Naive thymus-derived CD8-positive, alpha-beta T cell (primary cell): Measurements from ENCODE around the gene GPATCH8. TPM values are rescaled to one million over a fixed set of nuclear protein-coding genes. Genes with fewer than 3 reads are reported as not detected.
"Not testable (repeated sequence)": the region's sequence is repeated elsewhere in the genome, so short reads cannot be mapped to it uniquely, and the experiment has no call there.

Experiments
- ATAC-seq, 2 donors: fragments of 150-1000 bp; cut with Tn5 transposase in 1 of 2; sonication (Bioruptor Pico), chemical (Tn5 transposase) in 1 of 2; 1 replicate in 1 of 2; 2 replicates in 1 of 2; pipeline ENCODE4 v1.10.0; 2021; ENCODE audit warnings: mild to moderate bottlenecking in 2 of 2, moderate library complexity in 2 of 2
- POLR2A ChIA-PET: fragments of 350-600 bp; sonication (Branson Sonifier 250); formaldehyde crosslinking; loops from one replicate; lab custom pipeline; 2021; ENCODE audit warnings: antibody characterized with exemption; lab: Charles Lee
- DNase-seq, 10 donors: peaks; one replicate each; pipeline versions ENCODE4 v3.0.0 to v3.0.0-alpha.2; 2020 to 2022
- H3K27ac Mint-ChIP-seq, 10 donors: one replicate each; pipeline ENCODE4 v1.8.0; 2020 to 2022; ENCODE audit warnings: mild to moderate bottlenecking in 10 of 10, mixed read lengths in 10 of 10, moderate library complexity in 4 of 10, inconsistent platforms in 1 of 10
- H3K27me3 Mint-ChIP-seq, 5 donors: one replicate each; pipeline ENCODE4 v1.8.0; 2021 to 2022; ENCODE audit warnings: mixed read lengths in 5 of 5
- H3K36me3 Mint-ChIP-seq, 3 donors: one replicate each; pipeline ENCODE4 v1.8.0; 2020 to 2022; ENCODE audit warnings: mixed read lengths in 3 of 3, mild to moderate bottlenecking in 2 of 3, inconsistent platforms in 1 of 3
- H3K4me1 Mint-ChIP-seq, 4 donors: one replicate each; pipeline ENCODE4 v1.8.0; 2021 to 2022; ENCODE audit warnings: mixed read lengths in 4 of 4
- H3K4me3 Mint-ChIP-seq, 10 donors: one replicate each; pipeline ENCODE4 v1.8.0; 2020 to 2022; ENCODE audit warnings: mild to moderate bottlenecking in 10 of 10, mixed read lengths in 10 of 10, moderate library complexity in 6 of 10, inconsistent platforms in 1 of 10
- H3K9me3 Mint-ChIP-seq, 9 donors: one replicate each; pipeline ENCODE4 v1.8.0; 2020 to 2022; ENCODE audit warnings: mixed read lengths in 9 of 9, mild to moderate bottlenecking in 3 of 9, inconsistent platforms in 1 of 9, moderate library complexity in 1 of 9
- polyA plus RNA-seq, 3 donors: library from polyadenylated mRNA; unstranded; fragments of 300-500 nt; fragmentation: Illumina TruSeq; gene quantifications; one replicate each; pipeline ENCODE4 v1.2.3, GENCODE V29; 2021
- total RNA-seq, 8 experiments: library from RNA in 2 of 8; stranded (reverse) in 2 of 8; gene quantifications; one replicate each; pipeline ENCODE4 v1.2.3 and lab custom pipeline; 2021 to 2026

Gene GPATCH8
- total and polyA plus RNA-seq, 5 experiments from 2014 or later: 32.9 to 94.8 (median 61.4) TPM

GRCh38 chr17:44540246-44541084 lies 37.3 kb upstream of the GPATCH8 start:
- H3K4me1 Mint-ChIP-seq: no peaks in the 10 kb centered on the region
- peaks cover 6 to 47% (median 23%) of the 10 kb centered on the region in 5 donors for H3K27me3 Mint-ChIP-seq
- H3K36me3 Mint-ChIP-seq: no peaks in the 10 kb centered on the region
- POLR2A ChIA-PET: no interaction called here
- DNase-seq (no peak), ATAC-seq (no peak)
- no peaks in the 10 kb centered on the region for H3K9me3 Mint-ChIP-seq
- no peak overlapping the region for H3K4me3 Mint-ChIP-seq
- H3K27ac Mint-ChIP-seq: no peak overlapping the region

- Mint-ChIP-seq H3K4me3 (no peak overlapping the region), H3K27ac (no peak overlapping the region), H3K9me3 (no peaks in the 10 kb centered on the region), H3K4me1 (no peaks in the 10 kb centered on the region), H3K36me3 (no peaks in the 10 kb centered on the region), H3K27me3 (peaks cover 6 to 40% (median 23%) of the 10 kb centered on the region in 5 donors)
- DNase-seq (no peak), ATAC-seq (no peak)
- POLR2A ChIA-PET: no interaction called here
Measured at GRCh38 chr17:44539673-44540072, 36.5 kb upstream of the GPATCH8 start.

- H3K4me3 Mint-ChIP-seq, DNase-seq, H3K36me3 Mint-ChIP-seq, ATAC-seq, H3K9me3 Mint-ChIP-seq: not testable (repeated sequence)
- POLR2A ChIA-PET: interaction anchor here (0.6 kb wide), 1 partner anchor 271 kb away, joined by 3 read pairs; no protein-coding TSS in a partner anchor
- Mint-ChIP-seq H3K27ac (peak overlapping the region in 1 of 10 donors; percentile 34), H3K4me1 (peaks cover 0 to 11% (median 6%) of the 10 kb centered on the region in 4 donors), H3K27me3 (peaks cover 3 to 23% (median 19%) of the 10 kb centered on the region in 5 donors)
Measured at GRCh38 chr17:44537922-44538321, 34.7 kb upstream of the GPATCH8 start.

- ATAC-seq (no peak), DNase-seq (no peak)
- H3K4me3 Mint-ChIP-seq: no peak overlapping the region
- no peaks in the 10 kb centered on the region for H3K36me3 Mint-ChIP-seq
- H3K27ac Mint-ChIP-seq: peak overlapping the region in 2 of 10 donors; percentile 14 to 79
- H3K9me3 Mint-ChIP-seq: no peaks in the 10 kb centered on the region
- POLR2A ChIA-PET: interaction anchor here (0.5 kb wide), 1 partner anchor 62 kb away, joined by 3 read pairs; no protein-coding TSS in a partner anchor
- peaks cover 0 to 11% (median 6%) of the 10 kb centered on the region in 4 donors for H3K4me1 Mint-ChIP-seq
- peaks cover 4 to 16% (median 8%) of the 10 kb centered on the region in 5 donors for H3K27me3 Mint-ChIP-seq
Measured at GRCh38 chr17:44536090-44536953, 33.1 kb upstream of the GPATCH8 start.

GRCh38 chr17:44533533-44534246 lies 30.5 kb upstream of the GPATCH8 start:
- peak; percentile 62 to 90 (median 79) for DNase-seq
- no peaks in the 10 kb centered on the region for H3K36me3 Mint-ChIP-seq
- peaks cover 0 to 11% (median 6%) of the 10 kb centered on the region in 4 donors for H3K4me1 Mint-ChIP-seq
- H3K9me3 Mint-ChIP-seq: no peaks in the 10 kb centered on the region
- H3K4me3 Mint-ChIP-seq: no peak overlapping the region
- ATAC-seq: peak; percentile 95 to 100
- H3K27me3 Mint-ChIP-seq: peaks cover 0 to 14% (median 6%) of the 10 kb centered on the region in 5 donors
- H3K27ac Mint-ChIP-seq: peak overlapping the region in 5 of 10 donors; percentile 4 to 77 (median 21)
- POLR2A ChIA-PET: no interaction called here

- peaks cover 0 to 11% (median 6%) of the 10 kb centered on the region in 4 donors for H3K4me1 Mint-ChIP-seq
- H3K4me3 Mint-ChIP-seq: no peak overlapping the region
- peaks cover under 1 to 16% (median 6%) of the 10 kb centered on the region in 5 donors for H3K27me3 Mint-ChIP-seq
- POLR2A ChIA-PET: interaction anchor here (0.6 kb wide), 2 partner anchors 10 to 48 kb away, joined by 3 read pairs; no protein-coding TSS in a partner anchor
- peaks cover 0 to 6% (median 0%) of the 10 kb centered on the region in 9 donors for H3K9me3 Mint-ChIP-seq
- no peak overlapping the region for H3K27ac Mint-ChIP-seq
- DNase-seq (no peak), ATAC-seq (no peak)
- H3K36me3 Mint-ChIP-seq: peaks cover 0 to 5% (median 3%) of the 10 kb centered on the region in 3 donors
Measured at GRCh38 chr17:44530896-44531418, 27.8 kb upstream of the GPATCH8 start.

- no peak for ATAC-seq
- H3K27ac Mint-ChIP-seq: no peak overlapping the region
- H3K4me3 Mint-ChIP-seq: no peak overlapping the region
- peaks cover 0 to 11% (median 6%) of the 10 kb centered on the region in 4 donors for H3K4me1 Mint-ChIP-seq
- DNase-seq: no peak
- H3K27me3 Mint-ChIP-seq: peaks cover 3 to 19% (median 9%) of the 10 kb centered on the region in 5 donors
- peaks cover 0 to 5% (median 3%) of the 10 kb centered on the region in 3 donors for H3K36me3 Mint-ChIP-seq
- peaks cover 0 to 9% (median 0%) of the 10 kb centered on the region in 9 donors for H3K9me3 Mint-ChIP-seq
- POLR2A ChIA-PET: no interaction called here
Measured at GRCh38 chr17:44529864-44530263, 26.7 kb upstream of the GPATCH8 start.

- Mint-ChIP-seq H3K4me3 (no peak overlapping the region), H3K27me3 (peaks cover 6 to 23% (median 8%) of the 10 kb centered on the region in 5 donors), H3K4me1 (no peaks in the 10 kb centered on the region), H3K27ac (no peak overlapping the region), H3K9me3 (peaks cover 0 to 9% (median 0%) of the 10 kb centered on the region in 9 donors), H3K36me3 (peaks cover 0 to 5% (median 3%) of the 10 kb centered on the region in 3 donors)
- no peak for ATAC-seq
- POLR2A ChIA-PET: no interaction called here
- no peak for DNase-seq
Measured at GRCh38 chr17:44527954-44528353, 24.7 kb upstream of the GPATCH8 start.

GRCh38 chr17:44527102-44527501 lies 23.9 kb upstream of the GPATCH8 start:
- H3K27ac Mint-ChIP-seq: no peak overlapping the region
- H3K36me3 Mint-ChIP-seq: peaks cover 0 to 5% (median 3%) of the 10 kb centered on the region in 3 donors
- H3K4me1 Mint-ChIP-seq: no peaks in the 10 kb centered on the region
- ATAC-seq: no peak
- peaks cover 6 to 23% (median 7%) of the 10 kb centered on the region in 5 donors for H3K27me3 Mint-ChIP-seq
- POLR2A ChIA-PET: no interaction called here
- H3K9me3 Mint-ChIP-seq: peaks cover 0 to 9% (median 0%) of the 10 kb centered on the region in 9 donors
- no peak overlapping the region for H3K4me3 Mint-ChIP-seq
- no peak for DNase-seq

- Mint-ChIP-seq H3K4me1 (no peaks in the 10 kb centered on the region), H3K36me3 (peaks cover 0 to 5% (median 3%) of the 10 kb centered on the region in 3 donors), H3K27ac (peak overlapping the region in 1 of 10 donors; percentile 61), H3K4me3 (no peak overlapping the region), H3K27me3 (peaks cover 6 to 23% (median 9%) of the 10 kb centered on the region in 5 donors), H3K9me3 (peaks cover 0 to 9% (median 0%) of the 10 kb centered on the region in 9 donors)
- DNase-seq: no peak
- no peak for ATAC-seq
- POLR2A ChIA-PET: no interaction called here
Measured at GRCh38 chr17:44523672-44523972, 20.4 kb upstream of the GPATCH8 start.

- Mint-ChIP-seq H3K4me3 (no peak overlapping the region), H3K9me3 (peaks cover 0 to 9% (median 0%) of the 10 kb centered on the region in 9 donors), H3K36me3 (peaks cover 0 to 5% (median 3%) of the 10 kb centered on the region in 3 donors), H3K27me3 (peaks cover 7 to 24% (median 12%) of the 10 kb centered on the region in 5 donors), H3K4me1 (no peaks in the 10 kb centered on the region), H3K27ac (peak overlapping the region in 1 of 10 donors; percentile 61)
- ATAC-seq (no peak), DNase-seq (peak in 6 of 10 donors; percentile 13 to 26 (median 22))
- POLR2A ChIA-PET: interaction anchor here (0.6 kb wide), 2 partner anchors 10 to 1000 kb away, joined by 5 read pairs; no protein-coding TSS in a partner anchor
Measured at GRCh38 chr17:44522883-44523671, 19.9 kb upstream of the GPATCH8 start.
